Measurements from ENCODE around the gene KIAA0513.

The KIAA0513 gene

DNA sequence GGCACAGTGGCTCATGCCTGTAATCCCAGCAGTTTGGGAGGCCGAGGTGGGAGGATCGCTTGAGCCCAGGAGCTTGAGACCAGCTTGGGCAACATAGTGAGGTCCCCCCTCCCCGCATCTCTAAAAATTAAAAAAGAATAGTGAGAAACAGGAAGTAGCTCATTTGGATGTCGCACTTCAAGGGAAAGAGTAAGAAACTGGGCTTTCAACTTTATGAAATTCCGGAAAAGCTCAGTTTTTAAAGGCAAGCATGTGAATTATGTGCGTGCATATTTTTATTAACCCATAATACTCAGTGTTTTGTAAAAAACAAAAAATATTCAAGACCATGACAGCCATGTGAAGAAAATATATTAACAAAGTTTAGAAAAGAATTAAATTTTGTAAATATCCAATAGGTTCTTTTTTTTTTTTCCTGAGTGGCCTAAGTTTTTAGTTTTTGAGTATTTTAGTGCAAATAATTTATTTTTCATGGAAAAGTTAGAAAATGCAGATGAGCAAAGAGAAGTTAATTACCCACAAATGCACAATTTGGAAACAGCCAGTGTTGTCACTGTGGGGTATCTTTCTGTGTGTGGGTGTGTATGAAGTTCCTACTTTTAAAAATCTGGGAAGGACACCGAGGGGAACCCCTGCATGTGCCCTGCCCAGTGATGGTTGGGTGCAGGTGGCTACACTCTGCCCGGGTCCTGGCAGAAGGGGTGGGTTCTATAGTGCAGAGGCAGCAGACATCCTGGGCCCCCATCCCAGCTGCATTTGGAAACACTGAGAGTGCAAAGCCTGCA is 44.7 kb downstream of the KIAA0513 start:
- DNase-seq (ENCODE audit: low read depth): no peak

GRCh38 chr16:85072947-85073346 is 45.4 kb downstream of the KIAA0513 start:
- DNase-seq (ENCODE audit: low read depth): no peak

- DNase-seq (ENCODE audit: low read depth): no peak
These were observed 46.8 kb downstream of the KIAA0513 start for GRCh38 chr16:85074225-85074914.

GRCh38 chr16:85075236-85075924 is 47.8 kb downstream of the KIAA0513 start:
- DNase-seq (ENCODE audit: low read depth): no peak

DNA sequence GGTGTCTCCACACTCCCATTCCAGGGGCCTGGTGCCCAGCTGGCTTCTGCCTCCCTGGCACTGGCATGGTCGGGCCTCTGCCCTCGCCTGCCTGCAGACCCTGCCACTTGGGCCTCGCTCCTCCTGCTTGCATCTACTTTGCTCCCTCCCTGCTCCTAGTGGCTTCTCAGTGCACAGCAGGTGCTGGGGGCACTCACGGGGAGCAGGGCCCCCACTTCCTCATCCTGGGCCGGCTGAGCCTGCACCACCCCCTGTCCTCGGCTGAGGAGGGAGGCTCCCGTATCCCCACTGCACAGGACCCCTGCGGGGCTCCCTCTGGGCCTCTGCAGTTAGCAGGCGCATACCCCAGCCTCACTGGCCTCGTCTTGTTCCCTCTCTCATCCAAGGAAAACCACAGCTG is 49.4 kb downstream of the KIAA0513 start:
- no peak for DNase-seq (ENCODE audit: low read depth)

- DNase-seq (ENCODE audit: low read depth): no peak
These were observed 50.1 kb downstream of the KIAA0513 start for GRCh38 chr16:85077576-85078125.

DNA sequence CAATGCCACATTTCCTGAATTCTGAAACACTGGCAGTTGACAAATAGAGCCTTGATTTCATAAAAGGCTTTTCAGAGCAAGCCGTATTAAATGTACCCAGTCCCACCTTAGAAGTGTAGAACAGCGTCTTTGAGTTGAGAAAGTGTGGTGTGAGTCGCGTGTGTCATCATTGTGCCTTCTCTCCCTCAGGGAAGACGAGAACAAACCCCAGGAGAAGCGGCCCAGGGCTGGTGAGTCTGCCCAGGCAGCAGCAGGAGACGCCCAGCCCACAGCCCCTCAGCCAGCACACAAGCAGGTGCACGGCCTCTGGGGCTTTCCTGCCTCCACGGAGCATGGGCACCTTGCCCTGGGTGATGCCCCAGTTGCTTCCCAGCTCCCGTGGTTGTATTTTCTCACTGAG is 50.6 kb downstream of the KIAA0513 start:
- DNase-seq (ENCODE audit: low read depth): no peak

DNA sequence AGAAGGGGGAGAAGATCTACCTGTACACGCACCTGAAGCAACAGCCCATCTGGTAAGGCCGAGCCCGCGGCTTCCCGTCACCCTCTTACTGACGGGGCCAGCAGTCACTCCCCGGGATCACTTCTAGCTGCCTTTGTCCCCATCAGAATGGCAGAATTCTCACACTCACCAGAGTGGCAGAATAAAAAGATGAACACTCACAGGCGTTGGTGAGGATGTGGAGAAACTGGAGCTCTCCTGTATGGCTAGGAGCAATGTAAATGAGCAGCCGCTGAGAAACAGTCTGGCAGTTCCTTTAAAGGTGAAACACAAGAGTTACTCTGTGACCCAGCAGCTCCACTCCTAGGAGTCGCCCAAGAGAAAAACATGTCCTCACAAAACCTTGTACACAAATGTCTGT is 51.4 kb downstream of the KIAA0513 start:
- DNase-seq (ENCODE audit: low read depth): no peak

- DNase-seq (ENCODE audit: low read depth): no peak
These were observed 52.4 kb downstream of the KIAA0513 start for GRCh38 chr16:85079785-85080570.

DNA sequence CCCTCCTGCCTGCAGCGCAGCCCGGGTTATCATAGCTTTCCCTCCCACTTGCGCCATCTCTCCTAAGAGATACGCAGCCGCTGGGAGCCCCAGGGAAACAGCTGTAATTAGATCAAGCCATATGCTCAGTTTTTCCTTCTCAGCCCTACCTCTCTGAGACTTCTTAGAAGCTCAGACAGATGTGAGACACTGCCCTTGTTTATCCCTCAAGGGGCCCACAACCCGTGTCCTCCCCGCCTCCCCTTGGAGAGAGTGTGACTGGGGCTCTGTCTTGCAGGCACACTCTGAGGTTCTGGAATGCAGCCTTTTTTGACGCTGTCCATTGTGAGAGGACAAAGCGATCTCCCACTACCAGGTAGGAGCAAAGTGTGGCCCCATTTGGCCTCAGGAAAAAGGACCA is 53.4 kb downstream of the KIAA0513 start:
- no peak for DNase-seq (ENCODE audit: low read depth)

GRCh38 chr16:85081765-85082164 is 54.2 kb downstream of the KIAA0513 start:
- DNase-seq (ENCODE audit: low read depth): no peak

DNA sequence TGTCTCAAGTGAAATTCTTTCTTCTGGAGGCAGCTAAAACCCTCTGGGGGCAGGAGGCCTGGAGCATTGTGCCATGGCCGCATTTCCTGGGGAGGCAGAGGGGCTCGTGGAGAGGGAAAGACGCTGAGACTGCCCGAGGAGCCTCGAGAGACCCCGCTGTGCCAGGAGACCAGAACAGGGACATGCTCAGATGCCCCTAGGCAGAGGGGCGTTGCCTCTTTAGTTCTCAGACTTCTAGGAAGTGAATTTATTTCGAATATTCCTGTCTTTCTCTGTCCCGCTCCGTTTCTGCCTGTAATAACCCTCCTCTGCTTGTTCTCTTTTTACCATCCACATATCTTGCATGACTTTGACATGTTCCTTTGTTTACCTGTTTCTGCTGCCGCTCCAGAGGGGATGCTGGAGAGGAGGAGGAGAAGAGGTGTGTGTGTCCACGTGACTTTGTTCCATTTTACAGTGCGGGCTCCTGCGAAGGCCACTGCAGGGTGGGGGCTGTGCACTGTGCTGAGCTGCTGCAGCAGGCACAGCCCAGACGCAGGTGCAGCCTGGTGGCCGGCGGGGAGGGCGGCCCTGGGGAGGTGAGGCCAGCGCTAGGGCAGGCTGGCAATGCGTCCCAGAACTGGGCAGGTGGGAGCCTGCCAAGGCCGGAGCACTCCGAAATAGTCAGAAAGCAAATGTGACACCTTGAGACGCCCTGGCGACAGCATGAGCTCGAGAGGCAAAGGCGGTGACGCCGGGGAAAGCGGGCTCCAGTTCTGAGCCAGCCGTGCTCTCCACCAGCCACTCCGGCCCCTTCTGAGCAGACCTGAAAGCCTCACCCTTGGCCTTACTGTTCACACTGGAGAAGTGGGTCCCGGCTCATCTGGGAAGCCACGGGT is 54.8 kb downstream of the KIAA0513 start:
- no peak for DNase-seq (ENCODE audit: low read depth)

- DNase-seq (ENCODE audit: low read depth): no peak
These were observed 55.5 kb downstream of the KIAA0513 start for GRCh38 chr16:85083051-85083639.

GRCh38 chr16:85084841-85085510 is 57.4 kb downstream of the KIAA0513 start:
- DNase-seq (ENCODE audit: low read depth): no peak

- DNase-seq (ENCODE audit: low read depth): no peak
These were observed 58.1 kb downstream of the KIAA0513 start for GRCh38 chr16:85085721-85086120.

DNA sequence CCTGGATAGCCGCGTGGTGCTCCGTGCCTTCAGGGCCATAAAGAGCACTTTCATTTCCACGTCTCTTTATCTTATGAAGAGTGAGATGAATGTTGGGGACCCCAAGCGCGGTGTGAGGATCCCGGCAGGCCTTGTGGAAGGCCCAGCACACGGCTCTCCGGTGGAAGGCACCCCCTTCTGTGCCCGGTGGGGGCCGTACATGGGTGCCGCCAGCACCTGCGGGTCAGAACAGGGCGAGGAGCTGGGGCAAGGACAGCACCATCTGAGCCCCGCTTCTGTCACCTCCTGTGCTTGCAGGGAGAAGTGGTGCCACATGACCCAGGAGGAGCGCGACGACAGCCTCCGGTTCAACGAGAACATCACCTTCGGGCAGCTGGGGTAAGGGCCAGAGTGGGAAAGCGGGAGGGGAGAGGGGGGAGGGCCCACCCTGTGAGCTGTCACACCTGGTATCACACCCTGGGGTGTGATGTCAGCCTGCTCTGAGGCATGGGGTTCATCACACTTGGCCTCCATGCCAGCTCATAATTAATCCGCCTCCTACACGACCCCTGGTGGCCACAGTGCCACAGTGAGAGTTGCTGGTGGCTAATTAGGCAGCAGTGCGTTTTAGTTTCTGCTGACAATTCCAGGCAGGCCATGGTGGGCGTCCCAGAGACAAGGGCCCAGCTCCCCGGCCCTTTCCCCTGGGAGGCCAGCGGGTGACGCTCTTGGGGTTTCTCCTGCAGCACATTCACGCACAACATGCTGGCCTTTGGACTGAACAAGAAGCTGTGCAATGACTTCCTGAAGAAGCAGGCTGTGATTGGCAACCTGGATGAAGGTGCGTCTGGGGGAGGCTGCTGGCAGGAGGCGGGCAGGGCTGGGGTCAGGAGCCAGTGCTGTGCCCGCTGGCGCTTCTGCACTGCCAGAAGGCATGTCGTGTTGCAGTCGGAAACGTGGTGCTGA is 59.0 kb downstream of the KIAA0513 start:
- peak; percentile 13 for DNase-seq (ENCODE audit: low read depth)

- DNase-seq (ENCODE audit: low read depth): no peak
These were observed 60.4 kb downstream of the KIAA0513 start for GRCh38 chr16:85087899-85088569.

- no peak for DNase-seq (ENCODE audit: low read depth)
These were observed 61.1 kb downstream of the KIAA0513 start for GRCh38 chr16:85088570-85089199.

All from HS-5 (cell line).